Thoracic aorta (tissue), 2 donors: ENCODE results near the gene ASTL. TPM values are rescaled to one million over a fixed set of nuclear protein-coding genes. Genes with fewer than 3 reads are reported as not detected.
"Not testable (repeated sequence)": the region's sequence is repeated elsewhere in the genome, so short reads cannot be mapped to it uniquely, and the experiment has no call there.

Experiments
- ATAC-seq: fragments of 150-250 bp; one replicate; pipeline ENCODE4 v1.8.0; 2017; ENCODE audit warnings: low read depth; ENCODE audit not compliant: insufficient number of reproducible peaks, low FRiP score
- DNase-seq: peaks from one replicate; pipeline ENCODE4 v3.0.0-alpha.2; 2020; ENCODE audit warnings: low spot score
- H3K27ac ChIP-seq, 2 donors: fragments of 200-600 bp; sonication (generic); 1 replicate in 1 of 2; 2 replicates in 1 of 2; pipeline ENCODE4 v1.5.1; 2016; ENCODE audit warnings: mild to moderate bottlenecking in 2 of 2, moderate library complexity in 2 of 2
- H3K27me3 ChIP-seq: fragments of 200-600 bp; sonication (generic); replicated peaks from 2 replicates; pipeline ENCODE4 v1.6.0; 2016; ENCODE audit warnings: mild to moderate bottlenecking; ENCODE audit not compliant: insufficient read depth
- H3K36me3 ChIP-seq: fragments of 200-600 bp; sonication (generic); one replicate; pipeline ENCODE4 v1.5.1; 2016
- H3K4me1 ChIP-seq, 2 donors: fragments of 200-600 bp; sonication (generic); 1 replicate in 1 of 2; 2 replicates in 1 of 2; pipeline versions ENCODE4 v1.5.1 to v1.6.0; 2016; ENCODE audit warnings: low read depth in 2 of 2, mild to moderate bottlenecking in 1 of 2; ENCODE audit not compliant: control insufficient read depth in 1 of 2
- H3K4me3 ChIP-seq: fragments of 200-600 bp; sonication (generic); 2 replicates; pipeline ENCODE4 v1.5.1; 2016; ENCODE audit warnings: mild to moderate bottlenecking
- H3K9me3 ChIP-seq: fragments of 200-600 bp; sonication (generic); 2 replicates; pipeline ENCODE4 v1.5.1; 2016
- total RNA-seq, 2 donors: library from RNA; depleted of rRNA; stranded (reverse); fragments of >200 nt; gene quantifications; one replicate each; pipeline versions ENCODE4 v1.1.0 to v1.2.3, GENCODE V29; 2016
- TF ChIP-seq, protein P1 (sequence below): fragments of 200-600 bp; sonication (generic); IDR thresholded peaks from one replicate; pipeline ENCODE4 v1.5.1; 2019; ENCODE audit warnings: antibody characterized with exemption

Gene ASTL
- total RNA-seq, 2 donors from 2014 or later, result not detected

DNA sequence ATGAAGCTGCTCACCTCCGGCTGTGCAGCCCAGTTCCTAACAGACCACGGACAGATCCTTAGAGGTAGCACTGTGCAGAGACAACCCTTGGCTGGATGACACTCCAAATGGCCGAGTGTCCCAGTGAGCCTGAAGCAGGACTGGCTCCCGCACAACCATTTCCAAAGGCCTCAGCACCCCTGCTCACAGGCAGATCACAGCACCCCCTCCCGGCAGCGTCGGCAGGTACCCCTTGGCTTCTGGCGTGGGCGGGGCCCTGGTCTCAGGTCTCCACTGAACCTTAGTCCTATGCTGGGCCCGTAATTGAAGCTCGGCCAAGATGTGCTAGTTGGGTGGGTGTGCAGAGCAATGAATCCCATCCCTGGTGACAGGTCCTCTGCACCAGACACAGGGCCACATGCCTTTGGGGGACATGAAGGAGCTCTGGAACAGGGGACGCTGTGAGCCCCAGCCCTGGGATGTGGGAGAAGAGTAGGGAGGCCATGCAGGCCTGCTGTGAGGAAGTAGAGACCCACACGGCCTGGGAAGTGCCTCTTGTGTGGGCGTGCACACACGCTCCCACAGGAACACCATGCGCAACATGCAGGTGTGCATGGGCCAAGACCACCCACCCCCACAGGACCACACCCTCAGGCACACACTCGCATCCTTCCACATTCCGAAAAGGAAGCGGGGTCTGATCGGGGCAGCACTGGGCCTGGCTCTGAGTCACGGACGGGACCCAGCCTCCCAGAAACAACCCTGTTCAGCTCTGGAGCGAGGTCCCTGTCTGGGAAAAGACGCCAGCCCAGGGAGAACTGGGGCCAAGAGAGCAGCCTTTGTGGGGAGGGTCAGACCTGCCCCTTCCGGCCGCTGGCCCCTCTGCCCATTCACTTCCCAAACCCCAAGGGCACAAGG is 4.2 kb upstream of the ASTL start:
- no peak for ATAC-seq
- Histone ChIP-seq H3K27ac (no peak overlapping the region), H3K36me3 (no peaks in the 10 kb centered on the region), H3K4me3 (no peak overlapping the region), H3K9me3 (no peaks in the 10 kb centered on the region), H3K27me3 (no peaks in the 10 kb centered on the region), H3K4me1 (peaks cover 18 to 40% of the 10 kb centered on the region in 2 donors)
- no peak for DNase-seq
- TF ChIP-seq, protein P1, sequence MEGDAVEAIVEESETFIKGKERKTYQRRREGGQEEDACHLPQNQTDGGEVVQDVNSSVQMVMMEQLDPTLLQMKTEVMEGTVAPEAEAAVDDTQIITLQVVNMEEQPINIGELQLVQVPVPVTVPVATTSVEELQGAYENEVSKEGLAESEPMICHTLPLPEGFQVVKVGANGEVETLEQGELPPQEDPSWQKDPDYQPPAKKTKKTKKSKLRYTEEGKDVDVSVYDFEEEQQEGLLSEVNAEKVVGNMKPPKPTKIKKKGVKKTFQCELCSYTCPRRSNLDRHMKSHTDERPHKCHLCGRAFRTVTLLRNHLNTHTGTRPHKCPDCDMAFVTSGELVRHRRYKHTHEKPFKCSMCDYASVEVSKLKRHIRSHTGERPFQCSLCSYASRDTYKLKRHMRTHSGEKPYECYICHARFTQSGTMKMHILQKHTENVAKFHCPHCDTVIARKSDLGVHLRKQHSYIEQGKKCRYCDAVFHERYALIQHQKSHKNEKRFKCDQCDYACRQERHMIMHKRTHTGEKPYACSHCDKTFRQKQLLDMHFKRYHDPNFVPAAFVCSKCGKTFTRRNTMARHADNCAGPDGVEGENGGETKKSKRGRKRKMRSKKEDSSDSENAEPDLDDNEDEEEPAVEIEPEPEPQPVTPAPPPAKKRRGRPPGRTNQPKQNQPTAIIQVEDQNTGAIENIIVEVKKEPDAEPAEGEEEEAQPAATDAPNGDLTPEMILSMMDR, result no peak

DNA sequence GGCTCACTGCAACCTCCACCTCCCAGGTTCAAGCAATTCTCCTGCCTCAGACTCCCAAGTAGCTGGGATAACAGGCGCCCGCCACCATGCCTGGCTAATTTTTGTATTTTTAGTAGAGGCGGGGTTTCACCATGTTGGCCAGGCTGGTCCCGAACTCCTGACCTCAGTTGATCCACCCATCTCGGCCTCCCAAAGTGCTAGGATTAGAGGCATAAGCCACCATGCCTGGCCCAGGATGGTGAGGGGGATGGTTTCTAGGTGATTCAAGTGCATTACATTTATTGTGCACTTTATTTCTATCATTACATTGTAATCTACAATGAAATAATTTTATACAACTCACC is 3.3 kb upstream of the ASTL start:
- not testable (repeated sequence) for H3K4me3 ChIP-seq, DNase-seq, ATAC-seq, H3K27me3 ChIP-seq, H3K36me3 ChIP-seq, H3K27ac ChIP-seq, H3K9me3 ChIP-seq
- H3K4me1 ChIP-seq, result peaks cover 10 to 31% of the 10 kb centered on the region in 2 donors

- TF ChIP-seq, protein P1, result no peak
- H3K4me3 ChIP-seq, result no peak overlapping the region
Observed at GRCh38 chr2:96140941-96141623, 2.8 kb upstream of the ASTL start.

DNA sequence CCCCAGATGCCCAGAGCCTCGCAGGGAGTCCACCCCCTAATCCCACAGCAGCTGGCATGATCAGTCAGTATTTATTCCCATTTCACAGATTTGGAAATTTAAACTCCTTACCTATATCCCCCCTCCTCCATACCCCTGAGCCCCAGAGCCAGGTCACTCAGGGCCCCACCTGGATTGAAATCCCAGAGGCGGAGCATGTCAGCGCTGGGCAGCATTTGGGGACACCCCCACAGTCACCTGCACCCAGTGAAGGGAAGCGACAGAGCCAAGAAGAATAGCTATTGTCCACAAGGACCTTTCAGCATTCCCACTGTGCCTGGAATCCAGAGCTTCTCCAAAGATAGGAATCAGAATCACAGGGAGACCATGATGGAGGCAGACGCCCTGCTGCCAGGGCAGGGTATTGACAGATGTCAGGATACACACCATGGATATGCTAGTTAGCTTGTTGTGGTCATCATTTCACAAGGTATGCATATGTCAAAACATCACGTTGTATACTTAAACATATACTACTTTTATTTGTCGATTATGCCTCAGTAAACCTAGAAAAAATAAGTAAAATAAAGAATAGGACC is 968 bp upstream of the ASTL start:
- TF ChIP-seq, protein P1, result no peak
- Histone ChIP-seq H3K4me3 (no peak overlapping the region), H3K9me3 (no peaks in the 10 kb centered on the region), H3K4me1 (peaks cover 0 to 12% of the 10 kb centered on the region in 2 donors), H3K36me3 (no peaks in the 10 kb centered on the region), H3K27me3 (no peaks in the 10 kb centered on the region), H3K27ac (no peak overlapping the region)
- no peak for ATAC-seq
- DNase-seq, result no peak

More at GRCh38 chr2:96140941-96141623, 2.8 kb upstream of the ASTL start:
- H3K9me3 ChIP-seq, result no peaks in the 10 kb centered on the region
- ATAC-seq, result no peak
- DNase-seq, result no peak
- no peaks in the 10 kb centered on the region for H3K36me3 ChIP-seq
- no peaks in the 10 kb centered on the region for H3K27me3 ChIP-seq
- H3K27ac ChIP-seq, result no peak overlapping the region
- H3K4me1 ChIP-seq, result peaks cover 6 to 26% of the 10 kb centered on the region in 2 donors

DNA sequence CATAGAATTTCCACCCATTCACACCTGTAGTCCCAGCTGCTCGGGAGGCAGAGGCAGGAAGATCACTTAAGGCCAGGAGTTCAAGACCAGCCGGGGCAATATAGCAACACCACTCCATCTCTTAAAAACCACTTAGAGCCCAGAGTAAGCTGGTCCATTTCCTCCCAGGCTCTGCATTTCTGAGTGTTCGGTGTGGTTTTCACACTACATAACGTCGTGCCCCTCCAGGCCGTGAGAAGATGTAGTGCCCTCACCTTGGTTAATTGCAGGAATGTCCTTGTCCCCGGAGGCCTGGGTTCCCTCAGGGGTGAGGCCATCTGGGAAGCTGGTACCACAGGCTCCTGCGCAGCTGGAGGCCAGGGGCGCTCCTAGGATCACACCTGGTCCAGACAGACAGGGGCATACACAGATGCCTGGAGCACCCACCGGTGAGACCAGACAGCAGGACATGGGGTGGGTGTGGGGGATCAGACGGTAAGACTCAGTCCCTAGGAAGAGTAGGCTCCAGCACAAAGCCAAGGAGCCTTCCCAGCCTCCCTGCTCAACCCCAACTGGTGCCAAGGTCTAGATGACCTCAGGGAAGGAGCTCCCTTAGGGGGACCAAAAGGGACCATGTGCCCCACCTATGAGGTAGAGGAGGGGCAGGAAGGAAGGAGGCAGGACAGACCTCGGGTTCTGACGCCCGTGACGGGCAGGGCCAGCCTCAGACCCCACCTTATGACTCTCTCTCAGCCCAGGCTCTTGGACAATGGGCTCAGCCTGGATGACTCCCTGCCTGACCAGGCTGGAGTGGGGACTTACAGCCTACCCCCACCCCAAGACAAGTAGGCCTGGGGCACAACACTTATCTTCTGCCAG is 752 bp downstream of the ASTL start:
- DNase-seq (no peak), ATAC-seq (no peak)
- Histone ChIP-seq H3K9me3 (no peaks in the 10 kb centered on the region), H3K27ac (no peak overlapping the region), H3K4me1 (no peaks in the 10 kb centered on the region), H3K4me3 (no peak overlapping the region), H3K36me3 (no peaks in the 10 kb centered on the region), H3K27me3 (no peaks in the 10 kb centered on the region)
- TF ChIP-seq, protein P1, result no peak
